Measurements from ENCODE around the gene GTF2H4.
A peak's percentile ranks its signal among the peaks of the same experiment; 100 is the strongest.

The GTF2H4 gene

GRCh38 chr6:30883685-30884520, 24.1 kb upstream of the GTF2H4 start, which contains the start of gene DDR1:
Gene DDR1 (plus strand): TSS chr6:30884519. CDS start chr6:30888730, 4,211 bp downstream.
- peak within 1 kb of the TSS; percentile 31; the same call in 1 of the 2 replicates for H3K9ac ChIP-seq (ENCODE audit: low read depth, low read length)
- peak within 1 kb of the TSS; percentile 94 for H3K27ac ChIP-seq (ENCODE audit: low read depth, low read length)
- H3K36me3 ChIP-seq (ENCODE audit: control insufficient read depth, insufficient read depth, low read length), result peaks cover 6% of the 10 kb centered on the region; the same call in 1 of the 2 replicates
- no peaks in the 10 kb centered on the region for H3K27me3 ChIP-seq (ENCODE audit: control insufficient read depth, insufficient read depth, low read length)
- H3K9me3 ChIP-seq (ENCODE audit: control insufficient read depth, insufficient read depth, low read length), result no peaks in the 10 kb centered on the region
- H3K4me3 ChIP-seq (ENCODE audit: low read depth, low read length), result peak within 1 kb of the TSS; percentile 75
- H3K4me1 ChIP-seq (ENCODE audit: control insufficient read depth, insufficient read depth, low read length), result peaks cover 57% of the 10 kb centered on the region

GRCh38 chr6:30884521-30885480, 23.2 kb upstream of the GTF2H4 start:
- peak overlapping the region; percentile 75 for H3K4me3 ChIP-seq (ENCODE audit: low read depth, low read length)
- H3K27me3 ChIP-seq (ENCODE audit: control insufficient read depth, insufficient read depth, low read length), result no peaks in the 10 kb centered on the region
- peak overlapping the region; percentile 94 for H3K27ac ChIP-seq (ENCODE audit: low read depth, low read length)

GRCh38 chr6:30885481-30885998, 22.5 kb upstream of the GTF2H4 start:
- Histone ChIP-seq H3K9me3 (ENCODE audit: control insufficient read depth, insufficient read depth, low read length) (no peaks in the 10 kb centered on the region), H3K27ac (ENCODE audit: low read depth, low read length) (peak overlapping the region; percentile 94), H3K4me3 (ENCODE audit: low read depth, low read length) (peak overlapping the region; percentile 75), H3K9ac (ENCODE audit: low read depth, low read length) (peak overlapping the region; percentile 43), H3K27me3 (ENCODE audit: control insufficient read depth, insufficient read depth, low read length) (no peaks in the 10 kb centered on the region), H3K4me1 (ENCODE audit: control insufficient read depth, insufficient read depth, low read length) (peaks cover 47% of the 10 kb centered on the region), H3K36me3 (ENCODE audit: control insufficient read depth, insufficient read depth, low read length) (peaks cover 22% of the 10 kb centered on the region)

More at GRCh38 chr6:30884521-30885480, 23.2 kb upstream of the GTF2H4 start:
- Histone ChIP-seq H3K36me3 (ENCODE audit: control insufficient read depth, insufficient read depth, low read length) (peaks cover 15% of the 10 kb centered on the region), H3K9ac (ENCODE audit: low read depth, low read length) (peak overlapping the region; percentile 31; the same call in 1 of the 2 replicates), H3K4me1 (ENCODE audit: control insufficient read depth, insufficient read depth, low read length) (peaks cover 54% of the 10 kb centered on the region), H3K9me3 (ENCODE audit: control insufficient read depth, insufficient read depth, low read length) (no peaks in the 10 kb centered on the region)

- H3K4me3 ChIP-seq (ENCODE audit: low read depth, low read length), result peak overlapping the region; percentile 75
- peaks cover 41% of the 10 kb centered on the region for H3K4me1 ChIP-seq (ENCODE audit: control insufficient read depth, insufficient read depth, low read length)
- peak overlapping the region; percentile 43 for H3K9ac ChIP-seq (ENCODE audit: low read depth, low read length)
- peaks cover 29% of the 10 kb centered on the region for H3K36me3 ChIP-seq (ENCODE audit: control insufficient read depth, insufficient read depth, low read length)
- H3K27ac ChIP-seq (ENCODE audit: low read depth, low read length), result peak overlapping the region; percentile 94
- no peaks in the 10 kb centered on the region for H3K9me3 ChIP-seq (ENCODE audit: control insufficient read depth, insufficient read depth, low read length)
- no peaks in the 10 kb centered on the region for H3K27me3 ChIP-seq (ENCODE audit: control insufficient read depth, insufficient read depth, low read length)
These were observed 21.8 kb upstream of the GTF2H4 start for GRCh38 chr6:30885999-30886896.

- Histone ChIP-seq H3K4me3 (ENCODE audit: low read depth, low read length) (peak overlapping the region; percentile 75), H3K4me1 (ENCODE audit: control insufficient read depth, insufficient read depth, low read length) (peaks cover 34% of the 10 kb centered on the region), H3K36me3 (ENCODE audit: control insufficient read depth, insufficient read depth, low read length) (peaks cover 35% of the 10 kb centered on the region), H3K9ac (ENCODE audit: low read depth, low read length) (no peak overlapping the region), H3K9me3 (ENCODE audit: control insufficient read depth, insufficient read depth, low read length) (no peaks in the 10 kb centered on the region), H3K27ac (ENCODE audit: low read depth, low read length) (peak overlapping the region; percentile 94), H3K27me3 (ENCODE audit: control insufficient read depth, insufficient read depth, low read length) (no peaks in the 10 kb centered on the region)
These were observed 21.1 kb upstream of the GTF2H4 start for GRCh38 chr6:30886897-30887255.

- Histone ChIP-seq H3K4me1 (ENCODE audit: control insufficient read depth, insufficient read depth, low read length) (peaks cover 23% of the 10 kb centered on the region), H3K4me3 (ENCODE audit: low read depth, low read length) (no peak overlapping the region), H3K27ac (ENCODE audit: low read depth, low read length) (no peak overlapping the region), H3K36me3 (ENCODE audit: control insufficient read depth, insufficient read depth, low read length) (peaks cover 47% of the 10 kb centered on the region), H3K9ac (ENCODE audit: low read depth, low read length) (no peak overlapping the region), H3K27me3 (ENCODE audit: control insufficient read depth, insufficient read depth, low read length) (no peaks in the 10 kb centered on the region), H3K9me3 (ENCODE audit: control insufficient read depth, insufficient read depth, low read length) (no peaks in the 10 kb centered on the region)
These were observed 19.8 kb upstream of the GTF2H4 start for GRCh38 chr6:30887901-30888815.

GRCh38 chr6:30888816-30889495, 19.1 kb upstream of the GTF2H4 start:
- Histone ChIP-seq H3K27ac (ENCODE audit: low read depth, low read length) (no peak overlapping the region), H3K36me3 (ENCODE audit: control insufficient read depth, insufficient read depth, low read length) (peaks cover 55% of the 10 kb centered on the region), H3K9ac (ENCODE audit: low read depth, low read length) (no peak overlapping the region), H3K4me1 (ENCODE audit: control insufficient read depth, insufficient read depth, low read length) (peaks cover 18% of the 10 kb centered on the region), H3K27me3 (ENCODE audit: control insufficient read depth, insufficient read depth, low read length) (no peaks in the 10 kb centered on the region), H3K9me3 (ENCODE audit: control insufficient read depth, insufficient read depth, low read length) (no peaks in the 10 kb centered on the region), H3K4me3 (ENCODE audit: low read depth, low read length) (no peak overlapping the region)

- Histone ChIP-seq H3K27ac (ENCODE audit: low read depth, low read length) (no peak overlapping the region), H3K4me3 (ENCODE audit: low read depth, low read length) (no peak overlapping the region), H3K4me1 (ENCODE audit: control insufficient read depth, insufficient read depth, low read length) (peaks cover 18% of the 10 kb centered on the region), H3K27me3 (ENCODE audit: control insufficient read depth, insufficient read depth, low read length) (no peaks in the 10 kb centered on the region), H3K9ac (ENCODE audit: low read depth, low read length) (no peak overlapping the region), H3K9me3 (ENCODE audit: control insufficient read depth, insufficient read depth, low read length) (no peaks in the 10 kb centered on the region), H3K36me3 (ENCODE audit: control insufficient read depth, insufficient read depth, low read length) (peaks cover 61% of the 10 kb centered on the region)
These were observed 18.5 kb upstream of the GTF2H4 start for GRCh38 chr6:30889496-30889885.

GRCh38 chr6:30889921-30890645, 17.9 kb upstream of the GTF2H4 start:
- H3K36me3 ChIP-seq (ENCODE audit: control insufficient read depth, insufficient read depth, low read length), result peaks cover 67% of the 10 kb centered on the region
- H3K27ac ChIP-seq (ENCODE audit: low read depth, low read length), result no peak overlapping the region
- H3K9me3 ChIP-seq (ENCODE audit: control insufficient read depth, insufficient read depth, low read length), result no peaks in the 10 kb centered on the region
- no peaks in the 10 kb centered on the region for H3K27me3 ChIP-seq (ENCODE audit: control insufficient read depth, insufficient read depth, low read length)
- H3K4me3 ChIP-seq (ENCODE audit: low read depth, low read length), result no peak overlapping the region
- H3K9ac ChIP-seq (ENCODE audit: low read depth, low read length), result no peak overlapping the region
- H3K4me1 ChIP-seq (ENCODE audit: control insufficient read depth, insufficient read depth, low read length), result peaks cover 16% of the 10 kb centered on the region

Data from HUES48 (cell line).